GM06990 (cell line): Measurements from ENCODE around the gene CCR7.
A peak's percentile ranks its signal among the peaks of the same experiment; 100 is the strongest.

Experiments used
- DNase-seq: peaks from one replicate; pipeline ENCODE4 v3.0.0-alpha.2; 2011; ENCODE audit not compliant: insufficient read length; ENCODE audit errors: extremely low read depth
- H3K27me3 ChIP-seq: replicated peaks from 2 replicates; pipeline ENCODE4 v1.6.0; 2011; ENCODE audit warnings: low read length; ENCODE audit not compliant: control insufficient read depth, insufficient read depth
- H3K36me3 ChIP-seq: 2 replicates; pipeline ENCODE4 v1.5.1; 2011; ENCODE audit warnings: low read length; ENCODE audit not compliant: control insufficient read depth, insufficient read depth
- H3K4me3 ChIP-seq: replicated peaks from 2 replicates; pipeline ENCODE4 v1.5.1; 2011; ENCODE audit warnings: low read depth, mild to moderate bottlenecking, control low read depth, low read length
- CTCF ChIP-seq: IDR thresholded peaks from 2 replicates; pipeline ENCODE4 v1.5.1; 2011; ENCODE audit warnings: low read length, control low read depth, mild to moderate bottlenecking, inconsistent platforms; ENCODE audit not compliant: insufficient read depth, poor library complexity, severe bottlenecking

Gene CCR7

GRCh38 chr17:40518401-40519088 is 46.7 kb downstream of the CCR7 start:
- DNase-seq = no peak
- TF ChIP-seq CTCF = no peak

GRCh38 chr17:40517981-40518380 is 47.3 kb downstream of the CCR7 start:
- Histone ChIP-seq H3K36me3 (no peaks in the 10 kb centered on the region), H3K27me3 (peaks cover 1% of the 10 kb centered on the region; the same call in 1 of the 2 replicates), H3K4me3 (no peak overlapping the region)
- DNase-seq = no peak
- no peak for TF ChIP-seq CTCF

More at GRCh38 chr17:40518401-40519088, 46.7 kb downstream of the CCR7 start:
- Histone ChIP-seq H3K27me3 (peaks cover 1% of the 10 kb centered on the region; the same call in 1 of the 2 replicates), H3K36me3 (no peaks in the 10 kb centered on the region), H3K4me3 (no peak overlapping the region)

- H3K27me3 ChIP-seq = peaks cover 1% of the 10 kb centered on the region; the same call in 1 of the 2 replicates
- H3K36me3 ChIP-seq = no peaks in the 10 kb centered on the region
- H3K4me3 ChIP-seq = no peak overlapping the region
- no peak for TF ChIP-seq CTCF
- no peak for DNase-seq
Observed at GRCh38 chr17:40517286-40517662, 48.0 kb downstream of the CCR7 start.

- DNase-seq = peak; percentile 65
- Histone ChIP-seq H3K27me3 (peaks cover 1% of the 10 kb centered on the region; the same call in 1 of the 2 replicates), H3K36me3 (no peaks in the 10 kb centered on the region), H3K4me3 (no peak overlapping the region)
- no peak for TF ChIP-seq CTCF
Observed at GRCh38 chr17:40516581-40517285, 48.5 kb downstream of the CCR7 start.

DNA sequence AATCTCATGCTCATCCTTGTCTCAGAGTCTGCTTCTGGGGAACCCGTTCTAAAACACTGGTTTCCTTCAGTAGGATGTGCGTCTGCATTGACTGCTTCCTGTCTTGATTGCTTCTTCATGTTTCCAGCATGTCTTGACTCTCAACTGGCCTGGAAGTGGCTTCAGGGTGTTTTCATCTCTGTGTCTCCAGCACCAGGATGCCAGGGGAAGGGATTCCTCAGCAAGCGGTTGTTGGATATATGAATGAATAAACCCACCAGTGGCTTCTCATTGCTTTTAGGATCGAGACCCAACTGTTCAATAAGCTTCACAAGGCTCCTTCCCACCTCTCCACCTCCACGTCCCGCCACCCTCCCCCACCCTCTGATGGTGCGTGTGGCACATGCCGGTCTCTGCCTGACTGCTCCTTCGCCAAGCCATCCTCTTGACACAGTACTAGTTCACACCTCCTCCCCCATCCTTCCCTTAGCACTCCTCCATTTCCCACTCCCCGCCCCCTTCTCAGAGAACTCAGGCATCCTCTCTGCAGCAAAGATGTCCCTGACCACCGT is 49.7 kb downstream of the CCR7 start:
- Histone ChIP-seq H3K36me3 (no peaks in the 10 kb centered on the region), H3K4me3 (no peak overlapping the region), H3K27me3 (peaks cover 1% of the 10 kb centered on the region; the same call in 1 of the 2 replicates)
- DNase-seq = no peak
- TF ChIP-seq CTCF = no peak
